HS-5 (cell line): ENCODE measurements around the gene SNRPF.
"Not testable (repeated sequence)": the region's sequence is repeated elsewhere in the genome, so short reads cannot be mapped to it uniquely, and the experiment has no call there.

ENCODE experiments used
- DNase-seq: peaks from one replicate; pipeline ENCODE4 v3.0.0-alpha.2; 2012; ENCODE audit warnings: low read depth

The SNRPF gene

GRCh38 chr12:95858451-95859343 lies at the start of gene SNRPF:
SNRPF (plus strand) TSS chr12:95858952; CDS start chr12:95859074, 122 bp downstream.
- DNase-seq: peak; percentile 94

GRCh38 chr12:95809000-95809680 lies 49.6 kb upstream of the SNRPF start:
- DNase-seq: no peak

GRCh38 chr12:95810411-95810810 lies 48.3 kb upstream of the SNRPF start:
- DNase-seq: no peak

- not testable (repeated sequence) for DNase-seq
Observed at GRCh38 chr12:95812155-95812554, 46.6 kb upstream of the SNRPF start.

GRCh38 chr12:95815632-95816212 lies 43.0 kb upstream of the SNRPF start:
- no peak for DNase-seq

- DNase-seq: peak; percentile 34
Observed at GRCh38 chr12:95820096-95820703, 38.6 kb upstream of the SNRPF start.

GRCh38 chr12:95829395-95829794 lies 29.4 kb upstream of the SNRPF start:
- DNase-seq: no peak

- DNase-seq: no peak
Observed at GRCh38 chr12:95830335-95831089, 28.2 kb upstream of the SNRPF start.

GRCh38 chr12:95834572-95834971 lies 24.2 kb upstream of the SNRPF start:
- no peak for DNase-seq

GRCh38 chr12:95836185-95836609 lies 22.6 kb upstream of the SNRPF start:
- DNase-seq: peak; percentile 63

GRCh38 chr12:95836630-95837239 lies 22.0 kb upstream of the SNRPF start:
- no peak for DNase-seq

GRCh38 chr12:95837240-95838038 lies 21.3 kb upstream of the SNRPF start:
- no peak for DNase-seq

GRCh38 chr12:95838125-95838524 lies 20.6 kb upstream of the SNRPF start:
- peak; percentile 75 for DNase-seq

- DNase-seq: not testable (repeated sequence)
Observed at GRCh38 chr12:95842426-95842825, 16.3 kb upstream of the SNRPF start.

- no peak for DNase-seq
Observed at GRCh38 chr12:95848575-95849388, 10.0 kb upstream of the SNRPF start.

GRCh38 chr12:95851606-95852005 lies 7.1 kb upstream of the SNRPF start:
- DNase-seq: no peak

GRCh38 chr12:95852133-95852532 lies 6.6 kb upstream of the SNRPF start:
- no peak for DNase-seq

GRCh38 chr12:95857156-95857555 lies 1.6 kb upstream of the SNRPF start:
- DNase-seq: no peak

GRCh38 chr12:95857799-95858198 lies 953 bp upstream of the SNRPF start:
- no peak for DNase-seq
